AG09309 (cell line): ENCODE data around the gene KCTD1.

Experiments used
- DNase-seq: peaks from one replicate; pipeline ENCODE4 v3.0.0-alpha.2; 2010; ENCODE audit warnings: low read depth
- H3K4me3 ChIP-seq: 2 replicates; pipeline ENCODE4 v1.5.1; 2011; ENCODE audit warnings: mild to moderate bottlenecking, low read depth, low read length, moderate library complexity; ENCODE audit not compliant: control insufficient read depth
- CTCF ChIP-seq: IDR thresholded peaks from 2 replicates; pipeline ENCODE4 v1.5.1; 2011; ENCODE audit warnings: mild to moderate bottlenecking, low read depth, low read length, inconsistent platforms; ENCODE audit not compliant: insufficient read depth, control insufficient read depth; ENCODE audit errors: missing control alignments

Gene KCTD1

DNA sequence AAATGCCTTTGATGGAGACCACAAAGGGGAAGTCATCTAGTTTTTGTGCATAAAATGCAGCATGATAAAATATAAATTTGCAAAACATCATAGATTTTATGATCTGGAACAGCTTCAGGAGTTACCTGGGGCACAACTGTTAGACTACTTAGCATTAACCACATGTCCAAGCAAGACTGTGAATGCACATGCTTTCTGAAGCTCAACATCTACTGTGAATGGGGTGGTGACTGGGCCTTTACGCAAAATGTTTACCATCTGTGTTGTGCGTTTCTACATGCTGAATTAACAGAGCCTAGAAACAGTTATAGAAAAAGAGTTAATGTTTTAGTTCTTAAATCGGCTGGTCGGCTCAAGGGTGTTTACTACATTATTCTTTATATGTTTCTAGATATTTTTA, 45.5 kb downstream of the KCTD1 start:
- TF ChIP-seq CTCF: no peak
- DNase-seq: no peak
- no peak overlapping the region for H3K4me3 ChIP-seq

GRCh38 chr18:26497866-26498265, 50.5 kb downstream of the KCTD1 start:
- no peak for DNase-seq
- H3K4me3 ChIP-seq: no peak overlapping the region
- no peak for TF ChIP-seq CTCF

GRCh38 chr18:26496528-26496927, 51.8 kb downstream of the KCTD1 start:
- H3K4me3 ChIP-seq: no peak overlapping the region
- DNase-seq: no peak
- TF ChIP-seq CTCF: no peak

DNA sequence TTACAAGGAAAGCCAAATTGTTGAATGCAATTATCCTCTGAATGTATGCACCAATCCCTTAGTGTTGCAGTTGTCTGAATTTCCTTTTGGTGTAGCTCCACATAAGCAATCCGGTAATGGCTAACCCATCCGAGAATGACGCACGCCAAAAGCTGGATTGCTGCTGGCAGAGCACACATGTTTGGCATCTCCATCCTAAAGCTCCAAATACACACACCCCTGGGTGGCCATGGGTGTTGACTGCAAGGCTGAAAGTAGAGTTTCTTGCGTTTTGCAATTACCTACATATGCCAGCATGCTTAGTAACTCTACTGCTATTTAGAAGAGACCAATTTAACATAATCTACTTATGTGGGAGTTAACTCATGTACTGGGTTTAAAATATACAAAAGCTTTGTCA, 53.1 kb downstream of the KCTD1 start:
- no peak for DNase-seq
- TF ChIP-seq CTCF: no peak
- no peak overlapping the region for H3K4me3 ChIP-seq

- no peak overlapping the region for H3K4me3 ChIP-seq
- TF ChIP-seq CTCF: no peak
- no peak for DNase-seq
Measured at GRCh38 chr18:26493021-26493420, 55.3 kb downstream of the KCTD1 start.

DNA sequence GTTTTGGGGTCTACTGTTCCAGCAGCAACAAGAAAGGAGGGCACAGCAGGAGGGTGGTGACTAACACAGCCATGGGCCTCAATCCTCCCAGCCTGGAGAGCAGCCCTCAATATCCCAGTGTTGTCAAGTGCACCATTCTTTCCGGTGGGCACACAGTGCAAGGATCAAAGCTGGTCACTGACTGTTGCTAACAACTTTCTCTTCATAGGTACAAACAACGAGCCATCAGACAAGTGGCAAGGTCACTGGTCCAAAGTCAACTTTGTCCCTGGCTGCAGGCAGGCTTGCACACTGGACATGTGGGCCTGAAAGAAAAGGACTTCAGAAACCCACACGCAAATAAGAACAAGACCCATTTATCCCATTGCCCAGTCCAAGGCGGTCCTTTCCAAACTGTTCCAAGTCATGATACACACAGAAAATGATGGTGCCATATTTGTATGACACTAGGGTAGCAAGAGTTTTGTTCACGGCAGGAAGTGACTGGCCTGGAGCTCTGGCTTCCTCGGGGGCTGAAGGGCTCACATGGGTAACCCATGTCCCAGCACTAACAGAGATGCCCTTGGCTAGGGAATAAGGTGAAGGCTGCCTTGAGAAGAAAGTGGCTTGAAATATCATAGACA, 57.0 kb downstream of the KCTD1 start:
- TF ChIP-seq CTCF: no peak
- no peak overlapping the region for H3K4me3 ChIP-seq
- DNase-seq: no peak

- H3K4me3 ChIP-seq: no peak overlapping the region
- no peak for DNase-seq
- no peak for TF ChIP-seq CTCF
Measured at GRCh38 chr18:26489881-26490280, 58.5 kb downstream of the KCTD1 start.
